GM12873 (cell line): Measurements from ENCODE around the gene DNHD1.

Source experiments
- CTCF ChIP-seq: IDR thresholded peaks from 2 replicates; pipeline ENCODE4 v1.5.1; 2012; ENCODE audit warnings: low read depth, mild to moderate bottlenecking, moderate library complexity, low read length, control low read depth; ENCODE audit not compliant: insufficient read depth; ENCODE audit errors: missing control alignments

The DNHD1 gene

GRCh38 chr11:6571434-6572008 lies 74.4 kb downstream of the DNHD1 start:
- no peak for TF ChIP-seq CTCF

- TF ChIP-seq CTCF: no peak
Measured at GRCh38 chr11:6572215-6572614, 75.1 kb downstream of the DNHD1 start.

DNA sequence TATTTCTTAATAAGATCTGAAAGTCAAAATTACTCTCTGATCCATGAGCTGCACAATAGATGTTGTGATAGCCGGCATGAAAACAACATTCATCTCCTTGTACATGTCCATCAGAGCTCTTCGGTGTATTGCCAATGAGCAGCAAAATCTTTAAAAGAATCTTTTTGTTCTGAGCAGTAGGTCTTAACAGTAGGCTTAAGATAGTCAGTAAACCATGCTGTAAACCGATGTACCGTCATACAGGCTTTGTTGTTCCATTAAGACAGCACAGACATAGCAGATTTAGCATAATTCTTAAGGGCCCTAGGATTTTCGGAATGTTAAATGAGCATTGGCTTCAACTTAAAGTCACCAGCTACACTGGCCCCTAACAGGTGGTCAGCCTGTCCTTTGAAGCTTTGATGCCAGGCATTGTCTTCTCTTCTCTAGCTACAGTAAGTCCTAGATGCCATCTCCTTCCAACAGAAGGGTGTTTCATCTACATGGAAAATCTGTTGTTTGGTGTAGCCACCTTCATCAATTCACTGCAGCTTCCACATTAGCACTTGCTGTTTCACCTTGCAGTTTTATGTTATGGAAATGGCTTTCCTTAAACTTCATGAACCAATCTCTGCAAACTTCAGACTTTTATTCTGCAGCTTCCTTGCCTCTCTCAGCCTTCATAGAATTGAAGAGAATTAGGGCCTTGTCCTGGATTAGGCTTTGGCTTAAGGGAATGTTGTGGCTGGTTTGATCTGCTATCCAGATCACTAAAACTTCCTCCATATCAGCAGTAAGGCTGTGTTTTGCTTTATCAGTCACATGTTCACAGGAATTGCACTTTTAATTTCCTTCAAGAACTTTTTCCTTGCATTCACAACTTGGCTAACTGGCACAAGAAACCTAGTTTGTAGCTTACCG lies 78.0 kb downstream of the DNHD1 start:
- no peak for TF ChIP-seq CTCF

- TF ChIP-seq CTCF: no peak
Measured at GRCh38 chr11:6576471-6577373, 79.6 kb downstream of the DNHD1 start.

GRCh38 chr11:6578134-6578533 lies 81.1 kb downstream of the DNHD1 start:
- no peak for TF ChIP-seq CTCF

DNA sequence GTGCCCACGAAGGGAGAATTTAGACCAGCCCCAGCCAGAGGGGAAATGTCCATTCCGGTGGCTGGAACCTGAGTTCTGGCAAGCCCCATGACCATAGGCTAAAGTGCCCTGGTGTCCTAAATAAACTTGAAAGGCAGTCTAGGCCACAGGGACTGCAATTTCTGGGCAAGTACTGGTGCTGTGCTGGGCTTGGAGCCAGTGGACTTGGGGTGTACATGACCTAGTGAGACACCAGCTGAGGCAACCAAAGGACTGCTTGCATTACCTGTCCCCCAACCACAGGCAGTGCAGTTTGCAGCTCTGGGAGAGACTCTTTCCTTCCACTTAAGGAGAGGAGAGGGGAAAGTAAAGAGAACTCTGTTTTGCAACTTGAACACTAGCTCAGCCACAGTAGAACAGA lies 82.6 kb downstream of the DNHD1 start:
- no peak for TF ChIP-seq CTCF

GRCh38 chr11:6583584-6583983 lies 86.5 kb downstream of the DNHD1 start:
- no peak for TF ChIP-seq CTCF
